ENCODE data around the gene RTL10. TPM values are rescaled to one million over a fixed set of nuclear protein-coding genes. Genes with fewer than 3 reads are reported as not detected.

Gene RTL10
- total RNA-seq, 4 donors from 2014 or later: 18.1 to 26.4 (median 23.7) TPM

DNA sequence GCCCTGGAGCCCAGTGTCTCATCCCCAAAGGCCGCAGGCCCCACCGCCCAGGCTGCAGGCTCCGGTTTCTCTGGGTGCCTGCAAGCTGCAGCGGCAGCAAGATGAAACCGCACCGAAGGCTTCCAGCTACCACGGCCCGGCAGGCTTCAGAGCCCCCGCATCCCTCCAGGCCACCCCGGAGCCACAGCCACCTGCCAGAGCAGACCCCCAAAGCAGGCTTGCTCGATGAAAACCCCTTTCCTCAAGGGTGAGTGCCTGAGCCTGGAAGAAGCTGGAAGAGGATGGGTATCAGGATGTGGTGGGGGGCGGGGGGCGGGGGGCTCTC is 24.5 kb upstream of the RTL10 start:
- Histone ChIP-seq H3K27me3 (no peaks in the 10 kb centered on the region), H3K36me3 (no peaks in the 10 kb centered on the region), H3K4me1 (peaks cover 13 to 24% of the 10 kb centered on the region in 2 donors), H3K9me3 (no peaks in the 10 kb centered on the region), H3K27ac (no peak overlapping the region), H3K4me3 (replicated peaks in 1 of 3) (no peak overlapping the region)
- 80 to 86% methylated on average over 8 to 13 of the region's 13 CpGs for WGBS, 2 donors
- intact Hi-C loops (cut with DNase I): no loop called here
- no peak for TF ChIP-seq POLR2A (IDR thresholded peaks at IDR 0.05)
- TF ChIP-seq, protein P1, sequence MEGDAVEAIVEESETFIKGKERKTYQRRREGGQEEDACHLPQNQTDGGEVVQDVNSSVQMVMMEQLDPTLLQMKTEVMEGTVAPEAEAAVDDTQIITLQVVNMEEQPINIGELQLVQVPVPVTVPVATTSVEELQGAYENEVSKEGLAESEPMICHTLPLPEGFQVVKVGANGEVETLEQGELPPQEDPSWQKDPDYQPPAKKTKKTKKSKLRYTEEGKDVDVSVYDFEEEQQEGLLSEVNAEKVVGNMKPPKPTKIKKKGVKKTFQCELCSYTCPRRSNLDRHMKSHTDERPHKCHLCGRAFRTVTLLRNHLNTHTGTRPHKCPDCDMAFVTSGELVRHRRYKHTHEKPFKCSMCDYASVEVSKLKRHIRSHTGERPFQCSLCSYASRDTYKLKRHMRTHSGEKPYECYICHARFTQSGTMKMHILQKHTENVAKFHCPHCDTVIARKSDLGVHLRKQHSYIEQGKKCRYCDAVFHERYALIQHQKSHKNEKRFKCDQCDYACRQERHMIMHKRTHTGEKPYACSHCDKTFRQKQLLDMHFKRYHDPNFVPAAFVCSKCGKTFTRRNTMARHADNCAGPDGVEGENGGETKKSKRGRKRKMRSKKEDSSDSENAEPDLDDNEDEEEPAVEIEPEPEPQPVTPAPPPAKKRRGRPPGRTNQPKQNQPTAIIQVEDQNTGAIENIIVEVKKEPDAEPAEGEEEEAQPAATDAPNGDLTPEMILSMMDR (IDR thresholded peaks at IDR 0.05): no peak
- peak in 1 of 2 donors; percentile 0 for DNase-seq

DNA sequence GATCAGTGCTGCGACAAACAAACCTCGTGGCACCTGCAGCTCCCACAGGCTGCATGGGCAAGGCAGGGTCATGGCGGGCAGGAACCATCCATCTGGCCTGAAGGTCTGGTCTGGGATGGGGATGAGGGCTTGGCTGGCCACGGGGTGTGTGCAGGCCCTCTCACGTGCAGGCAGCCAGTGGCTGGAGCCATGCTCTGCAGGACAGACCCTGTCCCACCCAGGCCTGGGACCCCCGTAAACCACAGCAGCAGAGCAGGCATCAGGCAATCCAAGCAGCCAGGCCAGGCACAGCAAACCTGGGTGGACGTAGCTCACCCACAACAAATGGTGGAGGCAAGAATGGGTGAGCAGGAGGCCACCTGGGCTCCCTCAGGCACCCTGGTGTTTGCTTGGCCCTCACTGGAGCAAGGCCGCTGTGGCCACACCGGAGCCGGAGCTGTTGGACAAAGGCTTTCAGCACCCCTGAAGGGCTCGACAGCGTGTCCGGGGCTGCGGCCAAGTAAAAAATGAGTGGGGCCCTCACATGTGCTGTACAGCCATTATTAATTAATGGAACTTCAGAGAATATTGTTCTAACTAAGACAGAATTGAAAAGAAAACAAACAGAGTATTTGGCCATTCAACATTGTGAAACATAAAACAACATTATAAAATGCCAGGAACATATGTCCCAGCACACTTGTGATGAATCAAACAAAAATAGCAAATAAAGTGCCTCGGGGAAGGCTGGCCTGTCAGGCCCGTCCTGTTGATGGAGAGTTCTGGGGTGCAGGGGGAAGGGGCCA is 24.0 kb upstream of the RTL10 start:
- Histone ChIP-seq H3K27me3 (no peaks in the 10 kb centered on the region), H3K4me1 (peaks cover 18 to 30% of the 10 kb centered on the region in 2 donors), H3K9me3 (no peaks in the 10 kb centered on the region), H3K36me3 (no peaks in the 10 kb centered on the region), H3K4me3 (replicated peaks in 1 of 3) (no peak overlapping the region), H3K27ac (no peak overlapping the region)
- peak; percentile 1 for DNase-seq
- intact Hi-C loops (cut with DNase I): no loop called here
- 82 to 90% methylated on average over 12 to 13 of the region's 16 CpGs for WGBS, 2 donors
- no peak for TF ChIP-seq POLR2A (IDR thresholded peaks at IDR 0.05)
- TF ChIP-seq, protein P1 (IDR thresholded peaks at IDR 0.05): no peak

DNA sequence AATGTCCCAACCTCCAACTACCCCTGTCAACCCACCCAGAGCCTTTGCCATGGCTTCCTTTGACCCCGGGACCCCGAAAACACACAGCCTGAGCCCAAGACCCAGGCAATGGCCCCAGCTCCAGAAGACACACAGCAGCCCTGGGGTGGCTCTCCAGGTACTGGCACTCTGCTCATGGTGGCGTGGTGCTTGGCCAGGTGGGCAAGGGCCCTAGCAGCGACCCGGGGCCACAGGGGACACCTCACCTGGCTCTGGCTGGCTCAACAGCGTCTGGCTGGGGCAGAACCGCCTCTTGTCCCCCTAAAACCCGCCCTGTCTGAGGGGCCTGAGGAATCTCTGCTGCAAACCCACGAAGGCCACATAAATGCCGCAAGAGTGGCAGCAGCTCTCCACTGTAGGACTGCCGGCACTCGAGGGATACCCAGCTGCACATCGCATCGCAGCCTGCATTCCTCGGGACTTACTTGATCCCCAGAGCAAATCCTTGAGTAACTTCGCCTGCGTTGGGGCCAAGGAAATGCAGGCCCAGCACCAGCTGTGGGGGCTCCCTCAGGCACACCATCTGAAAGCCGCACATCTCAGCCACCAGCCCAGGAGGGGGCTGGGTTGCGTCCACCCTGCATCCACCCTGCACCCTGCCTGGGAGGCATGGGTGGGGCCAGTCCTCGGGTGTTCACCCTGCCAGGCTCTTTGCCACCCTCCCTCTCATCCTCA is 23.1 kb upstream of the RTL10 start:
- H3K27ac ChIP-seq: no peak overlapping the region
- intact Hi-C loops (cut with DNase I): no loop called here
- 95 to 100% methylated on average over 4 to 20 of the region's 20 CpGs for WGBS, 2 donors

DNA sequence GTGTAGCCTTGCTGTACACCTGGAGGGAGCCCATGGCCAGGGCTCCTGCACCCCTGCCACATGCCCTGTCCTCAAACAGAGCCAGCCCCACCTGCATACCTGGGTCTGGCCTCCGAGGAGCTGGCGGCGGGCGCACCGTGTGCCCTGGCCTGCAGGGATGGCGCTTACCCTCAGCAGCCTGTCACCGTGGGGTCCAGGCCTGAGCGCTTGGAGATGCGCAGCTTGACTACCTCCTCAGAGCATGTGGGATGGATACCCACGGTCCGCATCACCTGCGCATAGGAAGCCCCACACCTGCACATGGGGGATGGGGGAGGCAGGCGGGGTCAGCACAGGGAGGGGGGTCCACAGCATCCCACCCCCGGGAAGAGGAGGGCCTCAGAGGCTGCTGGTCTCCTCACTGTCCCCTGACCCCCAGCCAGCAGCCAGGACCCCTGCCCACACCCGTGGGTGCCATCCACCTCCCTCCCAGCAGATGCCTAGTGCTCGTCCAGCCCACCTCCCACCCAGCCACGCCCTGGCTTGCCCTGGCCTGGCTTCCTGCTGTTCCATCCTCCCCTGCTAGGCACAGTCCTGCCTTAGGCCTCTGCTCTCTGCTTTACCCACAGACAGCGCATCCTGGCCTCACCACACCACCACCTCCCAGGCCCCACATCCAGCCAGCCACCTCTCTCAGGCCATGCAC is 22.4 kb upstream of the RTL10 start:
- DNase-seq: peak; percentile 0 to 2
- Histone ChIP-seq H3K4me3 (replicated peaks in 1 of 3) (no peak overlapping the region), H3K9me3 (no peaks in the 10 kb centered on the region), H3K27ac (no peak overlapping the region), H3K36me3 (no peaks in the 10 kb centered on the region), H3K27me3 (no peaks in the 10 kb centered on the region), H3K4me1 (peaks cover 25 to 31% of the 10 kb centered on the region in 2 donors)
- no peak for TF ChIP-seq POLR2A (IDR thresholded peaks at IDR 0.05)
- TF ChIP-seq, protein P1 (IDR thresholded peaks at IDR 0.05): no peak
- 91 to 95% methylated on average over 6 to 14 of the region's 18 CpGs for WGBS, 2 donors
- intact Hi-C loops (cut with DNase I): no loop called here

More for the DNA sequence above, 23.1 kb upstream of the RTL10 start:
- no peak overlapping the region for H3K4me3 ChIP-seq (replicated peaks in 1 of 3)
- DNase-seq: peak; percentile 1
- no peak for TF ChIP-seq POLR2A (IDR thresholded peaks at IDR 0.05)
- TF ChIP-seq, protein P1 (IDR thresholded peaks at IDR 0.05): no peak
- no peaks in the 10 kb centered on the region for H3K27me3 ChIP-seq
- no peaks in the 10 kb centered on the region for H3K9me3 ChIP-seq
- H3K4me1 ChIP-seq: peaks cover 23 to 31% of the 10 kb centered on the region in 2 donors
- H3K36me3 ChIP-seq: no peaks in the 10 kb centered on the region
